ENCODE measurements around the gene LACRT. TPM values are rescaled to one million over a fixed set of nuclear protein-coding genes. Genes with fewer than 3 reads are reported as not detected.

LACRT gene
- total and polyA plus RNA-seq, 4 donors = not detected

DNA sequence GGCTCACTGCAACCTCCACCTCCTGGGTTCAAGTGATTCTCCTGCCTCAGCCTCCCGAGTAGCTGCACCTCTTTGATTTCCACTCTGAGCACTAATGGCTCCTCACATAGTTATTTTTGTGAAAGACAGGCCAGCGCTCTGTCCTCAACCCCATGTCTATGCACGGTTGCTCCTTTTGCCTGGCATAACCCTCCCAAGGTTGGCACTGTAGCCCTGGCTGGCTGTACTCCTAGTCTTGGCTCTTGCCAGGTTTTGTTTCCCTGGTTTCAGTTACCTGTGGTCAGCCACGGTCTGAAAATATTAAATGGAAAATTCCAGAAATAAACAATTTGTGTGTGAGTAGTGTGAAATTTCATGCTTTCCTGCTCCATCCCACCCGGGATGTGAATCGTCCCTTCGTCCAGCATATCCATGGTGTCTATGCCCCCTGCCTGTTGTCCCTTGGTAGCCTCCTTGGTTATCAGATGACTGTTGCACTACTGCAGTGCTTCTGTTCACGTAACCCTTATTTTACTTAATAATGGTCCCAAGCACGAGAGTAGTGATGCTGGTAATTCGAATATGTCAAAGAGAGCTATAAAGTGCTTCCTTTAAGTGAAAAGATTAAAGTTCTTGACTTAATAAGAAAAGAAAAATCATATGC, 25.7 kb upstream of the LACRT start:
- H3K27ac ChIP-seq (ENCODE audit: low read depth in 1 of 2, low read length in 2 of 2) = peak overlapping the region in 1 of 2 donors; percentile 67
- peaks cover 1 to 20% (median 9%) of the 10 kb centered on the region in 4 donors for H3K4me1 ChIP-seq (ENCODE audit: control insufficient read depth in 4 of 4, insufficient read depth in 4 of 4, low read length in 3 of 4)
- H3K36me3 ChIP-seq (ENCODE audit: control insufficient read depth in 4 of 4, insufficient read depth in 3 of 4, low read depth in 1 of 4, low read length in 3 of 4) = no peaks in the 10 kb centered on the region
- H3K9ac ChIP-seq (ENCODE audit: low read depth in 1 of 2, low read length in 2 of 2) = no peak overlapping the region
- H3K9me3 ChIP-seq (ENCODE audit: control insufficient read depth in 4 of 4, low read length in 3 of 4) = no peaks in the 10 kb centered on the region
- WGBS = 56% methylated on average over 10 of the region's 10 CpGs
- DNase-seq (ENCODE audit: low spot score) = no peak
- no peak overlapping the region for H3K4me3 ChIP-seq (ENCODE audit: low read depth in 1 of 3, low read length in 3 of 3)
- no peaks in the 10 kb centered on the region for H3K27me3 ChIP-seq (ENCODE audit: control insufficient read depth in 4 of 4, insufficient read depth in 4 of 4, low read length in 3 of 4)
- TF ChIP-seq, protein P1, sequence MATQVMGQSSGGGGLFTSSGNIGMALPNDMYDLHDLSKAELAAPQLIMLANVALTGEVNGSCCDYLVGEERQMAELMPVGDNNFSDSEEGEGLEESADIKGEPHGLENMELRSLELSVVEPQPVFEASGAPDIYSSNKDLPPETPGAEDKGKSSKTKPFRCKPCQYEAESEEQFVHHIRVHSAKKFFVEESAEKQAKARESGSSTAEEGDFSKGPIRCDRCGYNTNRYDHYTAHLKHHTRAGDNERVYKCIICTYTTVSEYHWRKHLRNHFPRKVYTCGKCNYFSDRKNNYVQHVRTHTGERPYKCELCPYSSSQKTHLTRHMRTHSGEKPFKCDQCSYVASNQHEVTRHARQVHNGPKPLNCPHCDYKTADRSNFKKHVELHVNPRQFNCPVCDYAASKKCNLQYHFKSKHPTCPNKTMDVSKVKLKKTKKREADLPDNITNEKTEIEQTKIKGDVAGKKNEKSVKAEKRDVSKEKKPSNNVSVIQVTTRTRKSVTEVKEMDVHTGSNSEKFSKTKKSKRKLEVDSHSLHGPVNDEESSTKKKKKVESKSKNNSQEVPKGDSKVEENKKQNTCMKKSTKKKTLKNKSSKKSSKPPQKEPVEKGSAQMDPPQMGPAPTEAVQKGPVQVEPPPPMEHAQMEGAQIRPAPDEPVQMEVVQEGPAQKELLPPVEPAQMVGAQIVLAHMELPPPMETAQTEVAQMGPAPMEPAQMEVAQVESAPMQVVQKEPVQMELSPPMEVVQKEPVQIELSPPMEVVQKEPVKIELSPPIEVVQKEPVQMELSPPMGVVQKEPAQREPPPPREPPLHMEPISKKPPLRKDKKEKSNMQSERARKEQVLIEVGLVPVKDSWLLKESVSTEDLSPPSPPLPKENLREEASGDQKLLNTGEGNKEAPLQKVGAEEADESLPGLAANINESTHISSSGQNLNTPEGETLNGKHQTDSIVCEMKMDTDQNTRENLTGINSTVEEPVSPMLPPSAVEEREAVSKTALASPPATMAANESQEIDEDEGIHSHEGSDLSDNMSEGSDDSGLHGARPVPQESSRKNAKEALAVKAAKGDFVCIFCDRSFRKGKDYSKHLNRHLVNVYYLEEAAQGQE (IDR thresholded peaks at IDR 0.05) = no peak
- TF ChIP-seq FOXA2 (IDR thresholded peaks at IDR 0.05) = no peak
- no peak for TF ChIP-seq SP1 (IDR thresholded peaks at IDR 0.05)
- TF ChIP-seq RXRA (IDR thresholded peaks at IDR 0.05) = peak; percentile 10 to 33
- TF ChIP-seq, protein P2, sequence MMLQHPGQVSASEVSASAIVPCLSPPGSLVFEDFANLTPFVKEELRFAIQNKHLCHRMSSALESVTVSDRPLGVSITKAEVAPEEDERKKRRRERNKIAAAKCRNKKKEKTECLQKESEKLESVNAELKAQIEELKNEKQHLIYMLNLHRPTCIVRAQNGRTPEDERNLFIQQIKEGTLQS (IDR thresholded peaks at IDR 0.05) = no peak
- peak in 1 of 2 donors; percentile 8 for TF ChIP-seq HNF4A (conservative IDR thresholded peaks at IDR 0.05)

DNA sequence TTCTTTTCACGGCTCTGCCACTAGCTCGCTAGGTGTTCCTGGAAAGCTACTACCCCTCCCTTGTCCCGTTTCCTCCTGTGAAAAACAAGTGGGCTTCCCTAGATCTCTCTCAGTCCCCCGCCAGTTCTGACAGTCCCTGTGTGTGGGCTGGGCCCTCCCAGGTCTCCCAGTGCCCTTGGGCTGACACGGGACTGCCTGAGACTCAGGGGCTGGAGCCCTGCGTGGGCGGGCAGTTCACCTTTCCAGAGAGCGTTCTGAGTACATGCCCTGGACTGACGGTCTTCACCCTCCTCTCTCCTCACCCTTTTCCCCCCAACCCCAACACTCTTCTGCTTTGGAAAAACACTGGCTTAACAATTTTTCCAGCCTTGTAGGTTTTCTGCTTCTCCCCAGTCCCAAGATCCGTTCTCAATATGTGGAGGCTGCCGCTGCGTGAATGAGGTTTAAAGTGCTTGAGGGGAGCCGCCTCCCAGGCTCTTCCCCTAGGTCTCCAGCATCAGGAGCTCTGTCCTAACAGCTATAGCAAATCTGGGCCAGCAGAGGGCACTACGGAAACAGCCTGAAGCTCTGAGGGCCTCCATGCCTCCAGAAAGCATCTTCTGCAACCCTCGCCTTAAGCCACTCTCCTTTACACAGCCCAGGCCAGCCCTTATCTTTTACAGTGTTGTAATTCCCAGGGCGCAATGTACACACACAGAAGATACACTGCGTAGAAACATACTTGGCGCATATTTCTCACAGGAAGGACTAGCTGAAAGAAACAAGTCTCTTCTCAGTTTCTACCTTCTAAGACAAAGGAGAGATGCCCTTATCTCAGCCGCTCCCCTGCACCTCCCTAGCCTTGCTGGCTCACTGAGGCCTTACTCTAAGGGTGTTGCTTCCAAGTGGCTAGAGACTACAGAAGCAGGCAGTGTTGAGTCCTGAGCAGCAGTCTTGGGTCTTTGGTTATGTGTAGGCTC, 23.9 kb upstream of the LACRT start:
- Histone ChIP-seq H3K4me3 (ENCODE audit: low read depth in 1 of 3, low read length in 3 of 3) (no peak overlapping the region), H3K9me3 (ENCODE audit: control insufficient read depth in 4 of 4, low read length in 3 of 4) (no peaks in the 10 kb centered on the region), H3K27ac (ENCODE audit: low read depth in 1 of 2, low read length in 2 of 2) (no peak overlapping the region), H3K36me3 (ENCODE audit: control insufficient read depth in 4 of 4, insufficient read depth in 3 of 4, low read depth in 1 of 4, low read length in 3 of 4) (no peaks in the 10 kb centered on the region), H3K27me3 (ENCODE audit: control insufficient read depth in 4 of 4, insufficient read depth in 4 of 4, low read length in 3 of 4) (no peaks in the 10 kb centered on the region), H3K4me1 (ENCODE audit: control insufficient read depth in 4 of 4, insufficient read depth in 4 of 4, low read length in 3 of 4) (peaks cover 1 to 20% (median 9%) of the 10 kb centered on the region in 4 donors), H3K9ac (ENCODE audit: low read depth in 1 of 2, low read length in 2 of 2) (no peak overlapping the region)
- TF ChIP-seq RAD21 (IDR thresholded peaks at IDR 0.05) (peak; percentile 71 to 83), SP1 (IDR thresholded peaks at IDR 0.05) (no peak)
- TF ChIP-seq, protein P3, sequence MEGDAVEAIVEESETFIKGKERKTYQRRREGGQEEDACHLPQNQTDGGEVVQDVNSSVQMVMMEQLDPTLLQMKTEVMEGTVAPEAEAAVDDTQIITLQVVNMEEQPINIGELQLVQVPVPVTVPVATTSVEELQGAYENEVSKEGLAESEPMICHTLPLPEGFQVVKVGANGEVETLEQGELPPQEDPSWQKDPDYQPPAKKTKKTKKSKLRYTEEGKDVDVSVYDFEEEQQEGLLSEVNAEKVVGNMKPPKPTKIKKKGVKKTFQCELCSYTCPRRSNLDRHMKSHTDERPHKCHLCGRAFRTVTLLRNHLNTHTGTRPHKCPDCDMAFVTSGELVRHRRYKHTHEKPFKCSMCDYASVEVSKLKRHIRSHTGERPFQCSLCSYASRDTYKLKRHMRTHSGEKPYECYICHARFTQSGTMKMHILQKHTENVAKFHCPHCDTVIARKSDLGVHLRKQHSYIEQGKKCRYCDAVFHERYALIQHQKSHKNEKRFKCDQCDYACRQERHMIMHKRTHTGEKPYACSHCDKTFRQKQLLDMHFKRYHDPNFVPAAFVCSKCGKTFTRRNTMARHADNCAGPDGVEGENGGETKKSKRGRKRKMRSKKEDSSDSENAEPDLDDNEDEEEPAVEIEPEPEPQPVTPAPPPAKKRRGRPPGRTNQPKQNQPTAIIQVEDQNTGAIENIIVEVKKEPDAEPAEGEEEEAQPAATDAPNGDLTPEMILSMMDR (IDR thresholded peaks at IDR 0.05; ENCODE audit: low read depth, low read length, missing input control) = peak; percentile 53
- WGBS = 68% methylated on average over 19 of the region's 19 CpGs
- no peak for DNase-seq (ENCODE audit: low spot score)
